Activated CD4-positive, alpha-beta T cell treated with anti-CD3 and anti-CD28 coated beads, Interleukin-10, Interleukin-2, amounts not matched to agents 100 ng/mL and 50 ng/mL, durations not matched to agents 16 hours and 8 hours (primary cell): ENCODE data around the gene ZNF618.

Experiments used
- DNase-seq: peaks from one replicate; pipeline ENCODE4 v3.0.0-alpha.2; 2020

Gene ZNF618

DNA sequence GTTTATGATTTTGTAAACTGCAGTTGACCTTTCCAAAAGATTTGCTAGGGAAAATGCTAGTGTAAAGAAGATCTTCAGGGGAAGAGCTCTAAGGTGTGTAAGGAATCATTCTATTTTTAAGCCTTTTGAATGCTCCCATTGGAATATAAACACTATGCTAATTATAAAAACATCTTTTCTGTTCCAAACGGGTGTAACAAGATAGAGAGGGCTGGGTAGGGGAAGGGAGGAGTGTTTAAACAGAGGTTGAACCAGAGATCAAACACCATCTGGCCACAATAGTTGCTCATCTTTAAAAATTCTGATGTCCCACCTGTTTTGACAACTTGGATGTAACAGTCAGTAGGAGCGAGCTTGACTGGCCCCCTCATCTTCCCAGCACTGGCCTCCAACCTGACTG, 38.4 kb downstream of the ZNF618 start:
- no peak for DNase-seq

DNA sequence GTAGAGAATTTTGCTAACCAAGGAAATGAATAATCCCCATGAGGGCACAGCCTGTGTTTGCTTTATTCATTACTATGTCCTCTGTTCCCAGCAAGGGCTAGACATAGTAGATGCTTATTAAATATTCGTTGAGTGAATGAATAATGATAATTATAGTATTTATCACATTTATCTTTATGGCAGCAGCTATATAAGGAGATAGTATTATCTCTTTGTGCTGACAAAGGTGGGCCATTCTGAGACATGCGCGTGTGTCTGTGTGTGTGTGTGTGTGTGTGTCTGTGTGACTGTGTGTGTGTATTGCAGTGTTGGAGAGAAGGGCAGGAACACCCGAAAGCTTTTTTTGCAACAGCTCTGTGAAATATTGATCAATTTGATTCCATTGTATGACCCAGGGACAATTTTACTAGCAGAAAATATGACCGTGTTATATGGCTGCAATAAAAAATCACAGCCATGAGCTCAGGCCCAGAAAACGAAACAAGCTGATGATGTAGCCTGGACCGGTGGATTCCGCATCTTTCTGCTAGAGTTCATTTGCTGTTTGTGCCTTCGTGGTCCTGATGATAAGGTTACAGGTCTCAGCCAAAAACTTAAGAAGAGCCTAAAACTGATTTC, 39.8 kb downstream of the ZNF618 start:
- DNase-seq: no peak

- DNase-seq: no peak
These were observed 40.8 kb downstream of the ZNF618 start for GRCh38 chr9:113916931-113917330.

- DNase-seq: no peak
These were observed 42.7 kb downstream of the ZNF618 start for GRCh38 chr9:113918697-113919350.

DNA sequence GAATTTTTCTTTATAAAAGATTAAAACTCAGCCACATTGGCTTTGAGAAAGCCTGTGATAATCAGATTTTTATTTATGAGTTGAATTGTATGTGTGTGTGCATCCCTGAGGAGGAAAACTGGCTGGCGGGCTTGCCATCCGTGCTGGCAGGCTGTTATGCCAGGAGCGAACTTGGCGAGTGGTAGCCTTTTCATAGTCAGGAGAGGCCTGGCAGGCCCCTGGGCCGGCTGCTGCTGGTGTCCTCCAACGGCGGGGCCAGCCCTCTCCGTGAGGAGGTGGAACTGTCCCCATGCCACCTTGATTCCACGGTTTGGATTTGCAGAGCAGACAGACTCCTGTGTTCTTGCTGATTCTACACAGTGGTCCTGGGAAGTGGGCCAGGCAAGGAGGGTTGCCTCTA, 43.3 kb downstream of the ZNF618 start:
- no peak for DNase-seq

DNA sequence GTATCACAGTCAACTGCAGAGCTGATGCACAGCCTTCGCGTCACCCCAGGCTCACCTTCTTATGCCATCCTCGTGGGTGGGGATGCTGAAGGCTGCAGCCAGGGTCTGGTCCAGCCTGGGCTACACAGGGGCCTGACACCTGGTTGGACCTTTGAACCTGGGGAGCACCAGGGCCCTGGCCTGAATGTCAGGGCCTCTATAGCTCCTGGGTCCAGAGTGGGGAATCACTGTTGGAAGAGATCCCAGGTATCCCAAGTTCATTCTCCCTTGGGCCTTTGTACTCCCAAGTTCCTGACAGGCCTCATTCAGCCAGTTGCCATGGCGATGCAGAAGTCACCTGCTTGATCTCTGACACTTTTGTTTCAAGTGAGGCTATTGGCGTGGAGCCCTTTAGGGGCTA, 43.8 kb downstream of the ZNF618 start:
- DNase-seq: no peak

DNA sequence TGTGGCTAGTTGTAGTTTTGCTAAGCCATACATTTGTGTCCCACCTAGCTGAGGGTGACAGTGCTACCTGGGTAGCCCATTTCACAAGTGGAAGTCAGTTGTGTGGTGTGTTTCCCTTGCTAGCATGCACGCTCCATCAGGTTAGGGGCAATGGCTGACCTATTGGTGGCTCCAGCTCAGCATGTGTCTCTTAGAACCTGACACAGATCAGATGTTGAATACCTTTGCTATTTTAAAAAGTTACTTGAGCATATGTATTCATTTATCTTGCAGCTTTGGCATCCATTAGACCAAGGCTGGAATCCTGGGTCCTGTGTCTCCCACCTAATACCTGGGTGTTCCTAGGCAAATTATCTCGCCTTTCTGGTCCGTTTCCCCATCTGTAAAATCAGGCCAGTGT, 44.8 kb downstream of the ZNF618 start:
- DNase-seq: no peak

- no peak for DNase-seq
These were observed 45.4 kb downstream of the ZNF618 start for GRCh38 chr9:113921396-113921925.

- no peak for DNase-seq
These were observed 46.1 kb downstream of the ZNF618 start for GRCh38 chr9:113922160-113922559.

DNA sequence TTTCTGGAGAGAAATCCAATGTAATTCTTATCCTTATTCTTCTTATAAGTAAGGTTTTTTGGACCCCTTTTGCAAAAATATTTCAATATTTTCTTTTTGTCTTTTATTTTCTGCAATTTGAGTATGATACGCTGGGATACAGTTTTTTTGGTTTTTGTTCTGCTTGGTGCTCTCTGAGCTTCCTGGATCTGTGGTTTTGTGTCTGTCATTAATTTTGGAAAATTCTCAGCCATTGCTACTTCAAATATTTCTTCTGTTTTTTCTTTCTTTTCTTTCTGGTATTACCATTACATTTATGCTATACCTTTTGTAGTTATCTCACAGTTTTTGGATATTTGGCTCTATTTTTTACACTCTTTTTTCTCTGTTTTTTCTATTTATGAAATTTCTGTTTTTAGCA, 50.1 kb downstream of the ZNF618 start:
- no peak for DNase-seq

DNA sequence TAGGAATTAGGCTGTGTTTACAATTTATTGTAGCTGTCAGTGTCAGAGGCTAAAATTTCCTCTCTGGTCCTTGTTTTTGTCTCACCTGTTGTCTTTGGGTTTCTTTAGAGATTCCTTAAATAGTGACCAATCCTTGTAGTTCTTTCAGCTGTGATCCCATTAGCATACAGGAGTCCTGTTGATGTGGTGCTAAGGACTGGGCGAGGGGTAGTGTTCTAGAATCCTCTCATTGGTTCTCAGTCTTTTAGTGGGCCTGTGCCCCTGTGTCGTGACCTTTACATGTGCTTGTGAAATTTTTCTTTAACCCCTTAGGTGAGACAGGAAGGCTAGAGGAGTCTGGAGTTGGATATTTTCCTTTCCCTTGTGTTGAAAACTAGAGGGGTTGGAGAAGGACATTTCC, 51.2 kb downstream of the ZNF618 start:
- DNase-seq: no peak

DNA sequence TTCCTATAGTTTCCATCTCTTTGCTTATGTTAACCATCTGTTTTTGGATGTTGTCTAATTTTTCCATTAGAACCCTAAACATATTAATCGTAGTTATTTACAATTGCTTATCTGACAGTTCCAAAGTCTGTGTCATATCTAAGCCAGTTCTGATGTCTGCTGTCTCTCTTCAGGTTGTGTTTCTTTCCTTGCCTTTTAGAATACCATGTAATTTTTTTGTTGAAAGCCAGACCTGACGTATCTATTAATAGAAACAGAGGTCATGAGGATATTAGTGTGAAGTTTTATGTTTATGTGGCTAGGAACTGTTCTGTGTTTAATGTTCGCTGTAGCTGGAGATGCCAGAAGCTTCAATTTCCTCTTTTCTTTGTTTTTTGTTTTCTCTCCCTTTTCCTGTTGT, 52.2 kb downstream of the ZNF618 start:
- DNase-seq: no peak

GRCh38 chr9:113929634-113930389, 53.7 kb downstream of the ZNF618 start:
- no peak for DNase-seq

- DNase-seq: no peak
These were observed 54.3 kb downstream of the ZNF618 start for GRCh38 chr9:113930390-113930783.

GRCh38 chr9:113931140-113931539, 55.0 kb downstream of the ZNF618 start:
- no peak for DNase-seq

DNA sequence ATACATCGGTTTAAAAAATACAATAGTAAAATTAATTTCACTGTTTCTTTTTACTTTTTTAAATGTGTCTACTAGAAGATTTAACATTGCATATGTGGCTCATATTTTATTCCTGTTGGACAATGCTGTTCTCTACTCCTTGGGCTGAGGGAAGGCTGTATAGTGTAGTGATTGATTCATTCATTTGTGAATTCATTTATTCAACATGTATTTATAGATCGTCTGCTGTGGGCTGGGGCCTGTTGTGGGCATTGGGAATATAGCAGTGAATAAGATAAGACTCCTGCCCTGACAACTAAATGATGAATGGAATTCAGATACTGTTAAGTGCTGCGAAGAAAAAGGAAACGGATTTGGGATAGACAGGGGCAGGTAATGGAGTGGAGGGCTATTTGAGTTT, 55.7 kb downstream of the ZNF618 start:
- DNase-seq: no peak

DNA sequence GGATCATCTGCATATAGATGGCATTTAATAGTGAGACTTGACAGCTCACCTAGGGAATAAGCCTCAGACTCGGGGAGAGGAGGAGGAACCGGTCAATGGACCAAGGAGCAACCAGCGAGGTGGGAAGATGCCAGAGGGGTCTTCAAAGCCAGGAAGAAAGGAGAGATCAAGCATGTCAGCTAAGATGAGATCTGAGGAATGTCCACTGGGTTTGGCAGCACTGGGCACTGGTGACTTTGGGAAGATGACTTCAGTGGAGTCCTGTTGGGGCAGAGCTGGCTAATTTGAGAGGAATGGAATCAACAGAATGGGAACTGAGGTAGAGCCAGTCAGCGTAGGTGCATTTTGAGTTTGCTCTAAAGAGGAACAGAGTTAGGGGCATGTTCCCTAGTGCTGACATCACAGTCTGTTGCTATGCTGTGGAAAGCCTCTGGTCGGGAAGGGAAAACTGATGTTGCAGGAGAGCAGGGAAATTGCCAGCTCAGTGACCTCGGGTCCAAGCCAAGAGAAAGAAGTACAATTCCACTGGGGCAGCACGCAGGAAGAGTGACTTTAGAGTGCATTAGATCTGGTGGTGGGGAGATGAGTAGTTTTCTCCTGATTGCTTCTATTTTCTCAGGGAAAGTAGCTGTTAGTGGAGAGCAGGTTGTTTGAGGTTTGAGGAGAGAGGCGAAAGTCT, 56.9 kb downstream of the ZNF618 start:
- no peak for DNase-seq

DNA sequence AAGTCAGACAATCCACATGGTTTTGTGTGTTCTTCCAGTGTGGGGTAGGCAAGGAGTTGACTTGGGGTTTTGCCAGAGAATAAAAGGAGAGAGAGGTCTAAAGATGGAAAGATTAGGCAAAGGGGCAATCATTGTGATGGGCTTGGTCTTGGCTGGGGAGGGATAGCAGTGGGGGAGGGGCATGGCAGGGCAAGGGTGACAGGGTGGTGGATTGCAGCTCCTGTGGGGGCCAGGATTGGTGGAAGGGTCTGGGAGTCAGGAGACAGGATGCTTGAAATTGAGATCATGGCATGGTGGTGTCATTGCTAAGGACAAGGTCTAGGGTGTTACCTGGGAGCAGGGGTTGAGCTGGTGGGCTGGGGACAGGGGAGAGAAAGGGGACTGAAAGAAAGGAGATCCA, 57.6 kb downstream of the ZNF618 start:
- no peak for DNase-seq

GRCh38 chr9:113934167-113934828, 58.2 kb downstream of the ZNF618 start:
- DNase-seq: no peak

DNA sequence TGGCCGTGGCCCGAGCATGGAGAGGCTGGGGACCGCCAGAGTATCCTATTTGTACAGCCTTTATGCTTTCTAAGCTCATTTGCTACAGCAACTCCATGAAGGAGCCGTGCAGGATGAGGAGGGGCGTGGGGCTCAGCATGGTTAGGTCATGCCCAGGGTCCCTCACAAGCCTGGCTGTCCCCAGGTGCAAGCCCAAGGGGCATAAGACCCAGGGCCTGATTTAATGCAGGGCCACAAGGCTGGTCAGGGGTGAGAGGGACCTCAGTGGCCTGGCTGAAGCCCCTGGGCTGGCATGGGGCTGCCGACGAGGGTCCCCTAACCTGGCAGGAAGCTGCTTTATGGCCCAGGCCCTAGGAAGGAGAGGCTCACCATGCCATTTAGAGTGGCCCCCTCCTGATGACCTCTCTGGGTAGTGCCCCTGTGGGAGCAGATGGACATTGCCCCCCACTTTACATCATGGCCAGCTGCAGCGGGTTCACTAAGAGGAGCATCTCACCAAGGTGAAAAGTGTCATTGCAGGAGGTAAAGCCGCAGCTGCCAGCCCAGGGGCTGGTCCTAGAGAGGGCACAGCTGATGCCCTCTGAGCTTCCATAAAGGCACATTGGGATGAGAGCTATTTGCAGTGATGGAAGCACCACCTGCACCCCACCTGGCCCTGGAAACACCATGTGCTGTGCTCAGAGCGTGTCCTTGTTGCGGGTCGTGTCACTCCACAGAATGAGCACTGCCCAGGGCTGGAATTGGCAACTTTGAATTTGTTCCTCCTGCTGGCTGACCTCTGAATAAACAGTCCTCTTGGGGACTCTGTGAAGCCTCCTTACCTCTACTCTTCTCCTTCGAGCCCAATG, 58.9 kb downstream of the ZNF618 start:
- no peak for DNase-seq

GRCh38 chr9:113935677-113936380, 59.7 kb downstream of the ZNF618 start:
- DNase-seq: no peak
